HCT116 (cell line): ENCODE data around the gene HYOU1.

Experiments
- CBX3 ChIP-seq: IDR thresholded peaks from 2 replicates; pipeline ENCODE4 v1.6.1; 2012; ENCODE audit warnings: low read depth
- CEBPB ChIP-seq: IDR thresholded peaks from 2 replicates; pipeline ENCODE4 v1.6.1; 2012; ENCODE audit warnings: low read depth
- EZH2 ChIP-seq: fragments of 200-600 bp; sonication (generic); IDR thresholded peaks from 2 replicates; pipeline ENCODE4 v1.6.1; 2017; ENCODE audit warnings: antibody characterized with exemption, mixed run types
- FOSL1 ChIP-seq: IDR thresholded peaks from 2 replicates; pipeline ENCODE4 v1.6.1; 2012; ENCODE audit warnings: low read depth
- JUND ChIP-seq: IDR thresholded peaks from 2 replicates; pipeline ENCODE4 v1.6.1; 2012
- POLR2A ChIP-seq: IDR thresholded peaks from 2 replicates; pipeline ENCODE4 v1.7.0; 2011; ENCODE audit warnings: borderline replicate concordance; ENCODE audit not compliant: insufficient read depth, insufficient read length; ENCODE audit errors: extremely low read depth
- POLR2AphosphoS5 ChIP-seq: IDR thresholded peaks from 2 replicates; pipeline ENCODE4 v1.6.1; 2011; ENCODE audit warnings: mild to moderate bottlenecking, low read depth, low read length, moderate library complexity
- RAD21 ChIP-seq: IDR thresholded peaks from 2 replicates; pipeline ENCODE4 v1.6.1; 2012; ENCODE audit warnings: low read depth, mild to moderate bottlenecking
- REST ChIP-seq: IDR thresholded peaks from 2 replicates; pipeline ENCODE4 v1.6.1; 2012; ENCODE audit warnings: low read depth
- SP1 ChIP-seq: IDR thresholded peaks from 2 replicates; pipeline ENCODE4 v1.6.1; 2012; ENCODE audit warnings: low read depth
- TCF7L2 ChIP-seq: IDR thresholded peaks from 2 replicates; pipeline ENCODE4 v1.7.0; 2011; ENCODE audit warnings: borderline replicate concordance, inconsistent platforms; ENCODE audit not compliant: insufficient read depth, insufficient read length; ENCODE audit errors: extremely low read depth
- TF ChIP-seq, protein P1 (sequence below), 3 experiments: fragments of 200-600 bp in 1 of 3; sonication (generic) in 1 of 3; IDR thresholded peaks in 2 of 3; conservative IDR thresholded peaks in 1 of 3; 2 replicates each; pipeline ENCODE4 v1.5.1; 2012 to 2017; ENCODE audit warnings: low read depth in 2 of 3, low read length in 2 of 3, antibody characterized with exemption in 1 of 3, borderline replicate concordance in 1 of 3, control low read depth in 1 of 3, mild to moderate bottlenecking in 1 of 3, mixed read lengths in 1 of 3, mixed run types in 1 of 3, moderate library complexity in 1 of 3; ENCODE audit not compliant: insufficient read depth in 1 of 3

DNA sequence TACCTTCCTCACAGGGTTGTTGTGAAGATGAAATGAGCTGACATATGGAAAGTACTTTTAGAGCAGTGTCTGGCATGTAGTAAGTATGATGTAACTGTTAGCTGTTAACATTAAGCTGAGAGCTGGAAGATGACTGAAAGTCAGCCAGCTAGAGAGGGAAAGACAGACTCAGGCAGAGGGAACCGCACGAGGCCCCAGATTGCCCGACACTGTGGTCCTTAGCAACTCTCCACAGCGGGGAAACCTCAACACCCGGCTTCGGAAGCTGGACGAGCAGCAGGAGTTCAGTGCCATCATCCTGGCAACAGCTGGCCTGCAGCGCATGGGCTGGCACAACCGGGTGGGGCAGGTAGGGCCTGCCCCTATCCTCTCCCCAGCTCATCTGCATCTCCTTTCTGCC, 34.2 kb upstream of the HYOU1 start:
- TF ChIP-seq EZH2 = no peak
- no peak for TF ChIP-seq JUND
- TF ChIP-seq, protein P1, sequence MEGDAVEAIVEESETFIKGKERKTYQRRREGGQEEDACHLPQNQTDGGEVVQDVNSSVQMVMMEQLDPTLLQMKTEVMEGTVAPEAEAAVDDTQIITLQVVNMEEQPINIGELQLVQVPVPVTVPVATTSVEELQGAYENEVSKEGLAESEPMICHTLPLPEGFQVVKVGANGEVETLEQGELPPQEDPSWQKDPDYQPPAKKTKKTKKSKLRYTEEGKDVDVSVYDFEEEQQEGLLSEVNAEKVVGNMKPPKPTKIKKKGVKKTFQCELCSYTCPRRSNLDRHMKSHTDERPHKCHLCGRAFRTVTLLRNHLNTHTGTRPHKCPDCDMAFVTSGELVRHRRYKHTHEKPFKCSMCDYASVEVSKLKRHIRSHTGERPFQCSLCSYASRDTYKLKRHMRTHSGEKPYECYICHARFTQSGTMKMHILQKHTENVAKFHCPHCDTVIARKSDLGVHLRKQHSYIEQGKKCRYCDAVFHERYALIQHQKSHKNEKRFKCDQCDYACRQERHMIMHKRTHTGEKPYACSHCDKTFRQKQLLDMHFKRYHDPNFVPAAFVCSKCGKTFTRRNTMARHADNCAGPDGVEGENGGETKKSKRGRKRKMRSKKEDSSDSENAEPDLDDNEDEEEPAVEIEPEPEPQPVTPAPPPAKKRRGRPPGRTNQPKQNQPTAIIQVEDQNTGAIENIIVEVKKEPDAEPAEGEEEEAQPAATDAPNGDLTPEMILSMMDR (IDR thresholded peaks at IDR 0.05 in 2 of 3, conservative IDR thresholded peaks at IDR 0.05 in 1 of 3; ENCODE audit: borderline replicate concordance in 1 of 3, insufficient read depth in 1 of 3, low read depth in 2 of 3, low read length in 2 of 3) = no peak
- no peak for TF ChIP-seq CBX3
- TF ChIP-seq TCF7L2 = no peak
- TF ChIP-seq RAD21 = no peak
- no peak for TF ChIP-seq POLR2AphosphoS5
- TF ChIP-seq CEBPB = no peak
- TF ChIP-seq FOSL1 = no peak
- TF ChIP-seq REST = no peak
- no peak for TF ChIP-seq SP1
- TF ChIP-seq POLR2A = no peak
